ENCODE results near the gene ROR1.

The ROR1 gene

DNA sequence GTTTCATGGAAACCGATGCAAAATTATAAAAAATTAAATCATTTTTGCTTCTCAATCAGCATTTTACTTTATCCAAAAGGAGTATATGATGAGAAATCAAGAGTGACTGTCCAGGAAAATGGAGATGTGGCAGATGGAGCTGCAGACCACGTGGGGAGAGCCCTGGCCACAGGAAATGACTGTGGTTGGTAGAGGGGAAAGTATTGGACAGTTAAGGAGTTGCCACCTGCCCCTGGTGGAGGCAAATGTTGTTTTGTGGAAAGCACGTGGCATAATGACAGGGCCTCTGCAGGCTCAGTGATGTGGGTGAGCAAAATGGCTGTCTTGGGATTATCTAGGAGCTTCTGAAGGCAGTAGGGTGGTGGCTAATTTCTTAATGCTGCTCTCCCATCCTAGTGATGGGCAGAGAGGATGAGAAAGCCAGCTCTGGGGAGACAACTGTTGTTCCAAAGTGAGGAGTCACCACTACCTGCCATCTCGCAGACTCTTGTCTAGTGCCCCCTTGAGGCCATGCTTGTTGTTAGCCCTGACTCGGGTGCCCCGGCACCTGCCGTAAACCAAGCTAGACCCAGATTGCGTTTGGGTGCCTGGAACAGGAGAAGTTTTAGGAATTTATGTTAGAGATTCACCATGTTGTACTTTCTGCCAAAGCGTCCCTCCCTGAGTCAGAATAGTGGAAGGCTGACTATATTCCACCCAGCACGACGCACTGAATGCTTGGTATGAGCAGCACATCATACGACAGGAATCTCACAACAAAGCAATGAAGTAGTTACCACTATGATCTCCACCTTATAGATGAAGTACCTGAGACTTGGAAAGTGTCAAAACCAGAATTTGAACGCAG lies 144.0 kb downstream of the ROR1 start:
- no peaks in the 10 kb centered on the region for H3K36me3 ChIP-seq (ENCODE audit: low read depth)
- no peak overlapping the region for H3K27ac ChIP-seq (ENCODE audit: poor library complexity, severe bottlenecking)
- DNase-seq (ENCODE audit: low spot score) (no peak), ATAC-seq (ENCODE audit: low read depth) (no peak)
- no peaks in the 10 kb centered on the region for H3K27me3 ChIP-seq (ENCODE audit: insufficient read depth, poor library complexity, severe bottlenecking)
- no peak overlapping the region for H3K4me3 ChIP-seq (ENCODE audit: severe bottlenecking)
- TF ChIP-seq CTCF (IDR thresholded peaks at IDR 0.05; ENCODE audit: poor library complexity, severe bottlenecking) = peak; percentile 7
- H3K4me1 ChIP-seq (ENCODE audit: insufficient read depth, poor library complexity, severe bottlenecking) = peaks cover 15% of the 10 kb centered on the region
- no peaks in the 10 kb centered on the region for H3K9me3 ChIP-seq (ENCODE audit: severe bottlenecking)

GRCh38 chr1:63918418-63918945 lies 144.7 kb downstream of the ROR1 start:
- Histone ChIP-seq H3K27me3 (ENCODE audit: insufficient read depth, poor library complexity, severe bottlenecking) (no peaks in the 10 kb centered on the region), H3K4me1 (ENCODE audit: insufficient read depth, poor library complexity, severe bottlenecking) (peaks cover 15% of the 10 kb centered on the region), H3K4me3 (ENCODE audit: severe bottlenecking) (no peak overlapping the region), H3K27ac (ENCODE audit: poor library complexity, severe bottlenecking) (no peak overlapping the region), H3K9me3 (ENCODE audit: severe bottlenecking) (no peaks in the 10 kb centered on the region), H3K36me3 (ENCODE audit: low read depth) (no peaks in the 10 kb centered on the region)
- no peak for TF ChIP-seq CTCF (IDR thresholded peaks at IDR 0.05; ENCODE audit: poor library complexity, severe bottlenecking)
- ATAC-seq (ENCODE audit: low read depth) (no peak), DNase-seq (ENCODE audit: low spot score) (no peak)

- H3K4me1 ChIP-seq (ENCODE audit: insufficient read depth, poor library complexity, severe bottlenecking) = peaks cover 15% of the 10 kb centered on the region
- ATAC-seq (ENCODE audit: low read depth) (peak; percentile 91), DNase-seq (ENCODE audit: low spot score) (no peak)
- no peaks in the 10 kb centered on the region for H3K36me3 ChIP-seq (ENCODE audit: low read depth)
- TF ChIP-seq CTCF (IDR thresholded peaks at IDR 0.05; ENCODE audit: poor library complexity, severe bottlenecking) = peak; percentile 47
- no peaks in the 10 kb centered on the region for H3K9me3 ChIP-seq (ENCODE audit: severe bottlenecking)
- peak overlapping the region; percentile 84 for H3K27ac ChIP-seq (ENCODE audit: poor library complexity, severe bottlenecking)
- no peaks in the 10 kb centered on the region for H3K27me3 ChIP-seq (ENCODE audit: insufficient read depth, poor library complexity, severe bottlenecking)
- no peak overlapping the region for H3K4me3 ChIP-seq (ENCODE audit: severe bottlenecking)
These were observed 146.6 kb downstream of the ROR1 start for GRCh38 chr1:63920154-63921117.

- DNase-seq (ENCODE audit: low spot score) (no peak), ATAC-seq (ENCODE audit: low read depth) (no peak)
- H3K9me3 ChIP-seq (ENCODE audit: severe bottlenecking) = no peaks in the 10 kb centered on the region
- no peaks in the 10 kb centered on the region for H3K27me3 ChIP-seq (ENCODE audit: insufficient read depth, poor library complexity, severe bottlenecking)
- no peak overlapping the region for H3K4me3 ChIP-seq (ENCODE audit: severe bottlenecking)
- no peak for TF ChIP-seq CTCF (IDR thresholded peaks at IDR 0.05; ENCODE audit: poor library complexity, severe bottlenecking)
- peaks cover 15% of the 10 kb centered on the region for H3K4me1 ChIP-seq (ENCODE audit: insufficient read depth, poor library complexity, severe bottlenecking)
- peak overlapping the region; percentile 84 for H3K27ac ChIP-seq (ENCODE audit: poor library complexity, severe bottlenecking)
- no peaks in the 10 kb centered on the region for H3K36me3 ChIP-seq (ENCODE audit: low read depth)
These were observed 147.5 kb downstream of the ROR1 start for GRCh38 chr1:63921359-63921758.

Data from RWPE2 (cell line).